GM23338 (cell line): ENCODE data around the gene LTBP2. TPM values are rescaled to one million over a fixed set of nuclear protein-coding genes. Genes with fewer than 3 reads are reported as not detected.

Experiments used
- ATAC-seq: fragments of 200-7000 bp; cut with Tn5 transposase; 3 replicates; pipeline ENCODE4 v1.9.1; 2020
- DNase-seq: peaks from one replicate; pipeline ENCODE4 v3.0.0-alpha.2; 2015; ENCODE audit warnings: low spot score
- H2AFZ ChIP-seq: fragments of 200-600 bp; sonication (generic); 2 replicates; pipeline ENCODE4 v1.8.0; 2016; ENCODE audit warnings: antibody characterized with exemption, mild to moderate bottlenecking, moderate library complexity
- H3F3A ChIP-seq: fragments of 200-600 bp; sonication (generic); replicated peaks from 2 replicates; pipeline ENCODE4 v1.8.0; 2017; ENCODE audit warnings: antibody characterized with exemption, mixed run types, low read depth
- H3K27ac ChIP-seq: fragments of 200-600 bp; sonication (generic); 2 replicates; pipeline ENCODE4 v1.6.1; 2016; ENCODE audit warnings: low read depth
- H3K27me3 ChIP-seq: fragments of 200-600 bp; sonication (generic); 2 replicates; pipeline ENCODE4 v1.8.0; 2016; ENCODE audit warnings: mild to moderate bottlenecking, mixed run types, moderate library complexity; ENCODE audit not compliant: insufficient read depth
- H3K36me3 ChIP-seq: fragments of 200-600 bp; sonication (generic); 2 replicates; pipeline ENCODE4 v1.8.0; 2016; ENCODE audit warnings: mild to moderate bottlenecking; ENCODE audit not compliant: insufficient read depth
- H3K4me1 ChIP-seq: fragments of 200-600 bp; sonication (generic); 2 replicates; pipeline ENCODE4 v1.8.0; 2016; ENCODE audit warnings: mild to moderate bottlenecking, moderate library complexity; ENCODE audit not compliant: insufficient read depth
- H3K4me2 ChIP-seq: fragments of 200-600 bp; sonication (generic); 2 replicates; pipeline ENCODE4 v1.7.1; 2017; ENCODE audit warnings: mixed run types
- H3K4me3 ChIP-seq: fragments of 200-600 bp; sonication (generic); 2 replicates; pipeline ENCODE4 v1.6.1; 2016; ENCODE audit warnings: mixed run types
- H3K79me2 ChIP-seq: fragments of 200-600 bp; sonication (generic); replicated peaks from 2 replicates; pipeline ENCODE4 v1.8.0; 2017; ENCODE audit warnings: mild to moderate bottlenecking; ENCODE audit not compliant: insufficient read depth
- H3K9me2 ChIP-seq: fragments of 200-600 bp; sonication (generic); 2 replicates; pipeline ENCODE4 v1.8.0; 2017; ENCODE audit not compliant: insufficient read depth
- H4K20me1 ChIP-seq: fragments of 200-600 bp; sonication (generic); replicated peaks from 2 replicates; pipeline ENCODE4 v1.8.0; 2017; ENCODE audit warnings: mild to moderate bottlenecking; ENCODE audit not compliant: insufficient read depth
- H3K27ac Mint-ChIP-seq: 2 replicates; pipeline ENCODE4 v1.8.0; 2020; ENCODE audit warnings: inconsistent platforms, mild to moderate bottlenecking, moderate library complexity, mixed read lengths
- H3K27me3 Mint-ChIP-seq: 3 replicates; pipeline ENCODE4 v1.8.0; 2022; ENCODE audit warnings: low read depth, mild to moderate bottlenecking, moderate library complexity, mixed read lengths, inconsistent platforms; ENCODE audit not compliant: insufficient read depth, poor library complexity
- H3K36me3 Mint-ChIP-seq: 3 replicates; pipeline ENCODE4 v1.8.0; 2021; ENCODE audit warnings: low read depth, mild to moderate bottlenecking, inconsistent platforms, moderate library complexity, mixed read lengths
- H3K4me1 Mint-ChIP-seq: 3 replicates; pipeline ENCODE4 v1.8.0; 2020; ENCODE audit warnings: mild to moderate bottlenecking, inconsistent platforms, mixed read lengths
- H3K4me3 Mint-ChIP-seq: 3 replicates; pipeline ENCODE4 v1.8.0; 2021; ENCODE audit warnings: moderate library complexity, mild to moderate bottlenecking, inconsistent platforms, mixed read lengths
- H3K9me3 Mint-ChIP-seq: 3 replicates; pipeline ENCODE4 v1.8.0; 2020; ENCODE audit warnings: moderate library complexity, mild to moderate bottlenecking, inconsistent platforms, mixed read lengths
- NANOG ChIP-seq: IDR thresholded peaks from 2 replicates; pipeline ENCODE4 v1.6.1; 2016; ENCODE audit warnings: antibody characterized with exemption, borderline replicate concordance
- POLR2AphosphoS5 ChIP-seq: IDR thresholded peaks from 2 replicates; pipeline ENCODE4 v1.6.1; 2016; ENCODE audit warnings: antibody characterized with exemption, low read depth
- STAT1 ChIP-seq: IDR thresholded peaks from one replicate; pipeline ENCODE4 v1.6.1; 2016; ENCODE audit warnings: antibody characterized with exemption; ENCODE audit not compliant: unreplicated experiment
- polyA plus RNA-seq: library from polyadenylated mRNA; unstranded; fragments of >200 nt; fragmentation: Nextera tagmentation; extraction: Ambion mirVana; gene quantifications from 2 replicates; pipeline ENCODE4 v1.2.1, GENCODE V29; 2016
- total RNA-seq: library from RNA; depleted of rRNA; stranded (reverse); fragments of >200 nt; shearing (Covaris generic); gene quantifications from 2 replicates; pipeline ENCODE4 v1.2.3, GENCODE V29; 2014
- TF ChIP-seq, protein P1 (sequence below): IDR thresholded peaks from 2 replicates; pipeline ENCODE4 v1.6.1; 2016; ENCODE audit warnings: antibody characterized with exemption
- TF ChIP-seq, protein P2 (sequence below): fragments of 250-450 bp; sonication (Bioruptor Pico); IDR thresholded peaks from 2 replicates; pipeline ENCODE4 v1.5.0; 2020; ENCODE audit warnings: mild to moderate bottlenecking, moderate library complexity

The LTBP2 gene
- total and polyA plus RNA-seq, 2 experiments from 2014 or later: 0.27 to 0.49 TPM

- Histone ChIP-seq H3K9me2 (no peaks in the 10 kb centered on the region), H3K4me2 (no peak overlapping the region), H3F3A (no peaks in the 10 kb centered on the region), H3K27me3 (no peaks in the 10 kb centered on the region), H4K20me1 (no peaks in the 10 kb centered on the region), H3K4me1 (no peaks in the 10 kb centered on the region), H3K4me3 (no peak overlapping the region), H3K36me3 (no peaks in the 10 kb centered on the region), H2AFZ (no peak overlapping the region), H3K79me2 (no peaks in the 10 kb centered on the region), H3K27ac (no peak overlapping the region)
- no peak overlapping the region for H3K4me3 Mint-ChIP-seq
- H3K4me1 Mint-ChIP-seq: no peaks in the 10 kb centered on the region; the same call in 2 of the 3 replicates
- H3K36me3 Mint-ChIP-seq: no peaks in the 10 kb centered on the region; the same call in 2 of the 3 replicates
- H3K9me3 Mint-ChIP-seq: no peaks in the 10 kb centered on the region
- no peak for DNase-seq
- H3K27me3 Mint-ChIP-seq: peaks cover 2% of the 10 kb centered on the region
- H3K27ac Mint-ChIP-seq: no peak overlapping the region
- TF ChIP-seq, protein P1, sequence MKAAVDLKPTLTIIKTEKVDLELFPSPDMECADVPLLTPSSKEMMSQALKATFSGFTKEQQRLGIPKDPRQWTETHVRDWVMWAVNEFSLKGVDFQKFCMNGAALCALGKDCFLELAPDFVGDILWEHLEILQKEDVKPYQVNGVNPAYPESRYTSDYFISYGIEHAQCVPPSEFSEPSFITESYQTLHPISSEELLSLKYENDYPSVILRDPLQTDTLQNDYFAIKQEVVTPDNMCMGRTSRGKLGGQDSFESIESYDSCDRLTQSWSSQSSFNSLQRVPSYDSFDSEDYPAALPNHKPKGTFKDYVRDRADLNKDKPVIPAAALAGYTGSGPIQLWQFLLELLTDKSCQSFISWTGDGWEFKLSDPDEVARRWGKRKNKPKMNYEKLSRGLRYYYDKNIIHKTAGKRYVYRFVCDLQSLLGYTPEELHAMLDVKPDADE: no peak
- TF ChIP-seq, protein P2, sequence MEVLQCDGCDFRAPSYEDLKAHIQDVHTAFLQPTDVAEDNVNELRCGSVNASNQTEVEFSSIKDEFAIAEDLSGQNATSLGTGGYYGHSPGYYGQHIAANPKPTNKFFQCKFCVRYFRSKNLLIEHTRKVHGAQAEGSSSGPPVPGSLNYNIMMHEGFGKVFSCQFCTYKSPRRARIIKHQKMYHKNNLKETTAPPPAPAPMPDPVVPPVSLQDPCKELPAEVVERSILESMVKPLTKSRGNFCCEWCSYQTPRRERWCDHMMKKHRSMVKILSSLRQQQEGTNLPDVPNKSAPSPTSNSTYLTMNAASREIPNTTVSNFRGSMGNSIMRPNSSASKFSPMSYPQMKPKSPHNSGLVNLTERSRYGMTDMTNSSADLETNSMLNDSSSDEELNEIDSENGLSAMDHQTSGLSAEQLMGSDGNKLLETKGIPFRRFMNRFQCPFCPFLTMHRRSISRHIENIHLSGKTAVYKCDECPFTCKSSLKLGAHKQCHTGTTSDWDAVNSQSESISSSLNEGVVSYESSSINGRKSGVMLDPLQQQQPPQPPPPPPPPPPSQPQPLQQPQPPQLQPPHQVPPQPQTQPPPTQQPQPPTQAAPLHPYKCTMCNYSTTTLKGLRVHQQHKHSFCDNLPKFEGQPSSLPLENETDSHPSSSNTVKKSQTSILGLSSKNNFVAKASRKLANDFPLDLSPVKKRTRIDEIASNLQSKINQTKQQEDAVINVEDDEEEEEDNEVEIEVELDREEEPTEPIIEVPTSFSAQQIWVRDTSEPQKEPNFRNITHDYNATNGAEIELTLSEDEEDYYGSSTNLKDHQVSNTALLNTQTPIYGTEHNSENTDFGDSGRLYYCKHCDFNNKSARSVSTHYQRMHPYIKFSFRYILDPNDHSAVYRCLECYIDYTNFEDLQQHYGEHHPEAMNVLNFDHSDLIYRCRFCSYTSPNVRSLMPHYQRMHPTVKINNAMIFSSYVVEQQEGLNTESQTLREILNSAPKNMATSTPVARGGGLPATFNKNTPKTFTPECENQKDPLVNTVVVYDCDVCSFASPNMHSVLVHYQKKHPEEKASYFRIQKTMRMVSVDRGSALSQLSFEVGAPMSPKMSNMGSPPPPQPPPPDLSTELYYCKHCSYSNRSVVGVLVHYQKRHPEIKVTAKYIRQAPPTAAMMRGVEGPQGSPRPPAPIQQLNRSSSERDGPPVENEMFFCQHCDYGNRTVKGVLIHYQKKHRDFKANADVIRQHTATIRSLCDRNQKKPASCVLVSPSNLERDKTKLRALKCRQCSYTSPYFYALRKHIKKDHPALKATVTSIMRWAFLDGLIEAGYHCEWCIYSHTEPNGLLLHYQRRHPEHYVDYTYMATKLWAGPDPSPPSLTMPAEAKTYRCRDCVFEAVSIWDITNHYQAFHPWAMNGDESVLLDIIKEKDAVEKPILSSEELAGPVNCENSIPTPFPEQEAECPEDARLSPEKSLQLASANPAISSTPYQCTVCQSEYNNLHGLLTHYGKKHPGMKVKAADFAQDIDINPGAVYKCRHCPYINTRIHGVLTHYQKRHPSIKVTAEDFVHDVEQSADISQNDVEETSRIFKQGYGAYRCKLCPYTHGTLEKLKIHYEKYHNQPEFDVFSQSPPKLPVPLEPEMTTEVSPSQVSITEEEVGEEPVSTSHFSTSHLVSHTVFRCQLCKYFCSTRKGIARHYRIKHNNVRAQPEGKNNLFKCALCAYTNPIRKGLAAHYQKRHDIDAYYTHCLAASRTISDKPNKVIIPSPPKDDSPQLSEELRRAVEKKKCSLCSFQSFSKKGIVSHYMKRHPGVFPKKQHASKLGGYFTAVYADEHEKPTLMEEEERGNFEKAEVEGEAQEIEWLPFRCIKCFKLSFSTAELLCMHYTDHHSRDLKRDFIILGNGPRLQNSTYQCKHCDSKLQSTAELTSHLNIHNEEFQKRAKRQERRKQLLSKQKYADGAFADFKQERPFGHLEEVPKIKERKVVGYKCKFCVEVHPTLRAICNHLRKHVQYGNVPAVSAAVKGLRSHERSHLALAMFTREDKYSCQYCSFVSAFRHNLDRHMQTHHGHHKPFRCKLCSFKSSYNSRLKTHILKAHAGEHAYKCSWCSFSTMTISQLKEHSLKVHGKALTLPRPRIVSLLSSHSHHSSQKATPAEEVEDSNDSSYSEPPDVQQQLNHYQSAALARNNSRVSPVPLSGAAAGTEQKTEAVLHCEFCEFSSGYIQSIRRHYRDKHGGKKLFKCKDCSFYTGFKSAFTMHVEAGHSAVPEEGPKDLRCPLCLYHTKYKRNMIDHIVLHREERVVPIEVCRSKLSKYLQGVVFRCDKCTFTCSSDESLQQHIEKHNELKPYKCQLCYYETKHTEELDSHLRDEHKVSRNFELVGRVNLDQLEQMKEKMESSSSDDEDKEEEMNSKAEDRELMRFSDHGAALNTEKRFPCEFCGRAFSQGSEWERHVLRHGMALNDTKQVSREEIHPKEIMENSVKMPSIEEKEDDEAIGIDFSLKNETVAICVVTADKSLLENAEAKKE (CRISPR knock-in tag): no peak
- TF ChIP-seq STAT1 (no peak), POLR2AphosphoS5 (no peak), NANOG (no peak)
- peak; percentile 44 for ATAC-seq
Observed at GRCh38 chr14:74583689-74584434, 28.2 kb downstream of the LTBP2 start.
